GM23338 (cell line): Measurements from ENCODE around the gene TK1. TPM values are rescaled to one million over a fixed set of nuclear protein-coding genes. Genes with fewer than 3 reads are reported as not detected.
A peak's percentile ranks its signal among the peaks of the same experiment; 100 is the strongest.

Source experiments
- ATAC-seq: fragments of 200-7000 bp; cut with Tn5 transposase; 3 replicates; pipeline ENCODE4 v1.9.1; 2020
- DNase-seq: peaks from one replicate; pipeline ENCODE4 v3.0.0-alpha.2; 2015; ENCODE audit warnings: low spot score
- H2AFZ ChIP-seq: fragments of 200-600 bp; sonication (generic); 2 replicates; pipeline ENCODE4 v1.8.0; 2016; ENCODE audit warnings: antibody characterized with exemption, mild to moderate bottlenecking, moderate library complexity
- H3F3A ChIP-seq: fragments of 200-600 bp; sonication (generic); replicated peaks from 2 replicates; pipeline ENCODE4 v1.8.0; 2017; ENCODE audit warnings: antibody characterized with exemption, mixed run types, low read depth
- H3K27ac ChIP-seq: fragments of 200-600 bp; sonication (generic); 2 replicates; pipeline ENCODE4 v1.6.1; 2016; ENCODE audit warnings: low read depth
- H3K27me3 ChIP-seq: fragments of 200-600 bp; sonication (generic); 2 replicates; pipeline ENCODE4 v1.8.0; 2016; ENCODE audit warnings: mild to moderate bottlenecking, mixed run types, moderate library complexity; ENCODE audit not compliant: insufficient read depth
- H3K36me3 ChIP-seq: fragments of 200-600 bp; sonication (generic); 2 replicates; pipeline ENCODE4 v1.8.0; 2016; ENCODE audit warnings: mild to moderate bottlenecking; ENCODE audit not compliant: insufficient read depth
- H3K4me1 ChIP-seq: fragments of 200-600 bp; sonication (generic); 2 replicates; pipeline ENCODE4 v1.8.0; 2016; ENCODE audit warnings: mild to moderate bottlenecking, moderate library complexity; ENCODE audit not compliant: insufficient read depth
- H3K4me2 ChIP-seq: fragments of 200-600 bp; sonication (generic); 2 replicates; pipeline ENCODE4 v1.7.1; 2017; ENCODE audit warnings: mixed run types
- H3K4me3 ChIP-seq: fragments of 200-600 bp; sonication (generic); 2 replicates; pipeline ENCODE4 v1.6.1; 2016; ENCODE audit warnings: mixed run types
- H3K79me2 ChIP-seq: fragments of 200-600 bp; sonication (generic); replicated peaks from 2 replicates; pipeline ENCODE4 v1.8.0; 2017; ENCODE audit warnings: mild to moderate bottlenecking; ENCODE audit not compliant: insufficient read depth
- H3K9me2 ChIP-seq: fragments of 200-600 bp; sonication (generic); 2 replicates; pipeline ENCODE4 v1.8.0; 2017; ENCODE audit not compliant: insufficient read depth
- H4K20me1 ChIP-seq: fragments of 200-600 bp; sonication (generic); replicated peaks from 2 replicates; pipeline ENCODE4 v1.8.0; 2017; ENCODE audit warnings: mild to moderate bottlenecking; ENCODE audit not compliant: insufficient read depth
- H3K27ac Mint-ChIP-seq: 2 replicates; pipeline ENCODE4 v1.8.0; 2020; ENCODE audit warnings: inconsistent platforms, mild to moderate bottlenecking, moderate library complexity, mixed read lengths
- H3K27me3 Mint-ChIP-seq: 3 replicates; pipeline ENCODE4 v1.8.0; 2022; ENCODE audit warnings: low read depth, mild to moderate bottlenecking, moderate library complexity, mixed read lengths, inconsistent platforms; ENCODE audit not compliant: insufficient read depth, poor library complexity
- H3K36me3 Mint-ChIP-seq: 3 replicates; pipeline ENCODE4 v1.8.0; 2021; ENCODE audit warnings: low read depth, mild to moderate bottlenecking, inconsistent platforms, moderate library complexity, mixed read lengths
- H3K4me1 Mint-ChIP-seq: 3 replicates; pipeline ENCODE4 v1.8.0; 2020; ENCODE audit warnings: mild to moderate bottlenecking, inconsistent platforms, mixed read lengths
- H3K4me3 Mint-ChIP-seq: 3 replicates; pipeline ENCODE4 v1.8.0; 2021; ENCODE audit warnings: moderate library complexity, mild to moderate bottlenecking, inconsistent platforms, mixed read lengths
- H3K9me3 Mint-ChIP-seq: 3 replicates; pipeline ENCODE4 v1.8.0; 2020; ENCODE audit warnings: moderate library complexity, mild to moderate bottlenecking, inconsistent platforms, mixed read lengths
- CREB1 ChIP-seq: fragments of 250-450 bp; sonication (Bioruptor Pico); IDR thresholded peaks from 2 replicates; pipeline ENCODE4 v1.5.0; 2020; ENCODE audit warnings: low read depth, mild to moderate bottlenecking, moderate library complexity
- EZH2phosphoT487 ChIP-seq: fragments of 200-600 bp; sonication (generic); IDR thresholded peaks from one replicate; pipeline ENCODE4 v1.8.1; 2018; ENCODE audit warnings: antibody characterized with exemption; ENCODE audit not compliant: unreplicated experiment
- JUNB ChIP-seq: IDR thresholded peaks from one replicate; pipeline ENCODE4 v1.6.1; 2016; ENCODE audit warnings: antibody characterized with exemption; ENCODE audit not compliant: unreplicated experiment
- POLR2AphosphoS5 ChIP-seq: IDR thresholded peaks from 2 replicates; pipeline ENCODE4 v1.6.1; 2016; ENCODE audit warnings: antibody characterized with exemption, low read depth
- STAT1 ChIP-seq: IDR thresholded peaks from one replicate; pipeline ENCODE4 v1.6.1; 2016; ENCODE audit warnings: antibody characterized with exemption; ENCODE audit not compliant: unreplicated experiment
- ZNF331 ChIP-seq: fragments of 250-450 bp; sonication (Bioruptor Pico); IDR thresholded peaks from 2 replicates; pipeline ENCODE4 v1.5.0; 2020; ENCODE audit warnings: low read depth, mild to moderate bottlenecking, moderate library complexity
- polyA plus RNA-seq: library from polyadenylated mRNA; unstranded; fragments of >200 nt; fragmentation: Nextera tagmentation; extraction: Ambion mirVana; gene quantifications from 2 replicates; pipeline ENCODE4 v1.2.1, GENCODE V29; 2016
- total RNA-seq: library from RNA; depleted of rRNA; stranded (reverse); fragments of >200 nt; shearing (Covaris generic); gene quantifications from 2 replicates; pipeline ENCODE4 v1.2.3, GENCODE V29; 2014
- TF ChIP-seq, protein P1 (sequence below): IDR thresholded peaks from one replicate; pipeline ENCODE4 v1.6.1; 2018; ENCODE audit warnings: antibody characterized with exemption; ENCODE audit not compliant: unreplicated experiment
- TF ChIP-seq, protein P2 (sequence below), 2 experiments: fragments of 200-600 bp in 1 of 2; sonication (generic) in 1 of 2; conservative IDR thresholded peaks; 2 replicates each; pipeline versions ENCODE4 v1.5.1 to v1.6.1; 2016 to 2017; ENCODE audit warnings: antibody characterized with exemption in 2 of 2, low read depth in 2 of 2, mild to moderate bottlenecking in 2 of 2, moderate library complexity in 1 of 2
- TF ChIP-seq, protein P3 (sequence below): IDR thresholded peaks from 2 replicates; pipeline ENCODE4 v1.6.1; 2016; ENCODE audit warnings: antibody characterized with exemption

TK1 gene
- total and polyA plus RNA-seq, 2 experiments from 2014 or later: 74.5 to 84.4 TPM

DNA sequence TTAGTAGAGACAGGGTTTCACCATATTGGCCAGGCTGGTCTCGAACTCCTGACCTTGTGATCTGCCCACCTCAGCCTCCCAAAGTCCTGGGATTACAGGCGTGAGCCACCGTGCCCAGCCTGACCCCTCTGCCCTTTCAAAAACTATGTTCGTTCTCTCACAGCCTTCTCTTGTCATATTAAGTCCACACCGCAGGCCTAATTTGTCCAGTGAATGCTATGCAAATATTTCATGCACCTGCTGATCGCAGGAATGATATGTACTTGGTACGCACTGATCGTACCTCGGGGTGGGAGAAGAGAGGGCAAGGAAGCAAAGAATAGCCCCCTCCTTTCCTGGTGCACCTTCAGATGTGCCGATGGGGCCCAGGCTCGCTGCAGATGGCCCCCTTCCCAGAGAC lies 24.2 kb upstream of the TK1 start (continued):
- TF ChIP-seq, protein P1, sequence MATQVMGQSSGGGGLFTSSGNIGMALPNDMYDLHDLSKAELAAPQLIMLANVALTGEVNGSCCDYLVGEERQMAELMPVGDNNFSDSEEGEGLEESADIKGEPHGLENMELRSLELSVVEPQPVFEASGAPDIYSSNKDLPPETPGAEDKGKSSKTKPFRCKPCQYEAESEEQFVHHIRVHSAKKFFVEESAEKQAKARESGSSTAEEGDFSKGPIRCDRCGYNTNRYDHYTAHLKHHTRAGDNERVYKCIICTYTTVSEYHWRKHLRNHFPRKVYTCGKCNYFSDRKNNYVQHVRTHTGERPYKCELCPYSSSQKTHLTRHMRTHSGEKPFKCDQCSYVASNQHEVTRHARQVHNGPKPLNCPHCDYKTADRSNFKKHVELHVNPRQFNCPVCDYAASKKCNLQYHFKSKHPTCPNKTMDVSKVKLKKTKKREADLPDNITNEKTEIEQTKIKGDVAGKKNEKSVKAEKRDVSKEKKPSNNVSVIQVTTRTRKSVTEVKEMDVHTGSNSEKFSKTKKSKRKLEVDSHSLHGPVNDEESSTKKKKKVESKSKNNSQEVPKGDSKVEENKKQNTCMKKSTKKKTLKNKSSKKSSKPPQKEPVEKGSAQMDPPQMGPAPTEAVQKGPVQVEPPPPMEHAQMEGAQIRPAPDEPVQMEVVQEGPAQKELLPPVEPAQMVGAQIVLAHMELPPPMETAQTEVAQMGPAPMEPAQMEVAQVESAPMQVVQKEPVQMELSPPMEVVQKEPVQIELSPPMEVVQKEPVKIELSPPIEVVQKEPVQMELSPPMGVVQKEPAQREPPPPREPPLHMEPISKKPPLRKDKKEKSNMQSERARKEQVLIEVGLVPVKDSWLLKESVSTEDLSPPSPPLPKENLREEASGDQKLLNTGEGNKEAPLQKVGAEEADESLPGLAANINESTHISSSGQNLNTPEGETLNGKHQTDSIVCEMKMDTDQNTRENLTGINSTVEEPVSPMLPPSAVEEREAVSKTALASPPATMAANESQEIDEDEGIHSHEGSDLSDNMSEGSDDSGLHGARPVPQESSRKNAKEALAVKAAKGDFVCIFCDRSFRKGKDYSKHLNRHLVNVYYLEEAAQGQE: no peak
- TF ChIP-seq JUNB: no peak
- no peak for TF ChIP-seq POLR2AphosphoS5

DNA sequence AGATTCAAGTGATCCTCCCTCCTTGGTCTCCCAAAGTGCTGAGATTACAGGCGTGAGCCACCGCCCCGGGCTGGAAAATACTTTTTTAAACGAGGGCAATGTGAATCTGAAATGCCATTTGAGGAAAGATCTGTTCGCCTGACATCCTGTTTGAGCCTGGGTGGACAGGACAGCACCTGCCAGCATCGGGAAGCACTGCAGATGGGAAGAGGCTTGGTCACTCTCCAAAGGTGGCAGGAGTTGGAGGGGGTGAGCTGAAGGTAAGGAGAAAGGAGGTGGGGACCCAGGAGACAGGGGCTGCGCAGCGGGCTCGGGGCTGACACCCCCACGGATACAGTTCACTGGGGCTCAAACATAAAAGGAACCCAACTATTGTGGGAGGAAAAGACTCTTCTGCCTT lies 23.3 kb upstream of the TK1 start:
- peaks cover 13% of the 10 kb centered on the region for H3K27me3 Mint-ChIP-seq
- H3K9me3 Mint-ChIP-seq: no peaks in the 10 kb centered on the region
- TF ChIP-seq JUNB (no peak), ZNF331 (no peak), CREB1 (no peak), EZH2phosphoT487 (no peak), POLR2AphosphoS5 (no peak), STAT1 (no peak)
- TF ChIP-seq, protein P1: no peak
- TF ChIP-seq, protein P2, sequence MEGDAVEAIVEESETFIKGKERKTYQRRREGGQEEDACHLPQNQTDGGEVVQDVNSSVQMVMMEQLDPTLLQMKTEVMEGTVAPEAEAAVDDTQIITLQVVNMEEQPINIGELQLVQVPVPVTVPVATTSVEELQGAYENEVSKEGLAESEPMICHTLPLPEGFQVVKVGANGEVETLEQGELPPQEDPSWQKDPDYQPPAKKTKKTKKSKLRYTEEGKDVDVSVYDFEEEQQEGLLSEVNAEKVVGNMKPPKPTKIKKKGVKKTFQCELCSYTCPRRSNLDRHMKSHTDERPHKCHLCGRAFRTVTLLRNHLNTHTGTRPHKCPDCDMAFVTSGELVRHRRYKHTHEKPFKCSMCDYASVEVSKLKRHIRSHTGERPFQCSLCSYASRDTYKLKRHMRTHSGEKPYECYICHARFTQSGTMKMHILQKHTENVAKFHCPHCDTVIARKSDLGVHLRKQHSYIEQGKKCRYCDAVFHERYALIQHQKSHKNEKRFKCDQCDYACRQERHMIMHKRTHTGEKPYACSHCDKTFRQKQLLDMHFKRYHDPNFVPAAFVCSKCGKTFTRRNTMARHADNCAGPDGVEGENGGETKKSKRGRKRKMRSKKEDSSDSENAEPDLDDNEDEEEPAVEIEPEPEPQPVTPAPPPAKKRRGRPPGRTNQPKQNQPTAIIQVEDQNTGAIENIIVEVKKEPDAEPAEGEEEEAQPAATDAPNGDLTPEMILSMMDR (conservative IDR thresholded peaks at IDR 0.05; ENCODE audit: low read depth in 2 of 2): no peak
- TF ChIP-seq, protein P3, sequence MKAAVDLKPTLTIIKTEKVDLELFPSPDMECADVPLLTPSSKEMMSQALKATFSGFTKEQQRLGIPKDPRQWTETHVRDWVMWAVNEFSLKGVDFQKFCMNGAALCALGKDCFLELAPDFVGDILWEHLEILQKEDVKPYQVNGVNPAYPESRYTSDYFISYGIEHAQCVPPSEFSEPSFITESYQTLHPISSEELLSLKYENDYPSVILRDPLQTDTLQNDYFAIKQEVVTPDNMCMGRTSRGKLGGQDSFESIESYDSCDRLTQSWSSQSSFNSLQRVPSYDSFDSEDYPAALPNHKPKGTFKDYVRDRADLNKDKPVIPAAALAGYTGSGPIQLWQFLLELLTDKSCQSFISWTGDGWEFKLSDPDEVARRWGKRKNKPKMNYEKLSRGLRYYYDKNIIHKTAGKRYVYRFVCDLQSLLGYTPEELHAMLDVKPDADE: no peak

More for the DNA sequence above, 23.3 kb upstream of the TK1 start:
- Histone ChIP-seq H2AFZ (no peak overlapping the region), H3K4me3 (no peak overlapping the region), H3K4me1 (peaks cover 4% of the 10 kb centered on the region), H3K9me2 (no peaks in the 10 kb centered on the region), H3F3A (no peaks in the 10 kb centered on the region; the same call in 1 of the 2 replicates), H3K27me3 (no peaks in the 10 kb centered on the region), H3K27ac (no peak overlapping the region), H3K36me3 (no peaks in the 10 kb centered on the region), H3K4me2 (no peak overlapping the region), H3K79me2 (peaks cover 10% of the 10 kb centered on the region), H4K20me1 (no peaks in the 10 kb centered on the region; the same call in 1 of the 2 replicates)
- H3K4me1 Mint-ChIP-seq: no peaks in the 10 kb centered on the region; the same call in 2 of the 3 replicates
- no peak overlapping the region for H3K4me3 Mint-ChIP-seq
- peaks cover 5% of the 10 kb centered on the region; the same call in 2 of the 3 replicates for H3K36me3 Mint-ChIP-seq
- ATAC-seq (no peak), DNase-seq (no peak)
- H3K27ac Mint-ChIP-seq: peak overlapping the region; percentile 57; the same call in 1 of the 2 replicates
